Uterus (tissue), 4 donors: Measurements from ENCODE around the gene HSD11B1L. TPM values are rescaled to one million over a fixed set of nuclear protein-coding genes. Genes with fewer than 3 reads are reported as not detected.
A peak's percentile ranks its signal among the peaks of the same experiment; 100 is the strongest.
"Not testable (repeated sequence)": the region's sequence is repeated elsewhere in the genome, so short reads cannot be mapped to it uniquely, and the experiment has no call there.

Source experiments
- DNase-seq, 2 donors: peaks; one replicate each; pipeline ENCODE4 v3.0.0-alpha.2; 2019 to 2020
- H3K27ac ChIP-seq, 2 donors: fragments of 200-600 bp; sonication (generic); 1 replicate in 1 of 2; 2 replicates in 1 of 2; pipeline ENCODE4 v1.5.1; 2016 to 2018
- H3K27me3 ChIP-seq, 2 donors: fragments of 200-600 bp; sonication (generic); one replicate each; pipeline ENCODE4 v1.5.1; 2018 to 2019; ENCODE audit warnings: control low read depth in 1 of 2
- H3K36me3 ChIP-seq, 2 donors: fragments of 200-600 bp; sonication (generic); one replicate each; pipeline ENCODE4 v1.5.1; 2019; ENCODE audit warnings: control low read depth in 1 of 2
- H3K4me1 ChIP-seq, 2 donors: fragments of 200-600 bp; sonication (generic); one replicate each; pipeline ENCODE4 v1.5.1; 2018 to 2019; ENCODE audit warnings: control low read depth in 1 of 2
- H3K4me3 ChIP-seq, 2 donors: fragments of 200-600 bp; sonication (generic); 1 replicate in 1 of 2; 2 replicates in 1 of 2; pipeline ENCODE4 v1.5.1; 2018 to 2019; ENCODE audit warnings: mild to moderate bottlenecking in 1 of 2
- H3K9me3 ChIP-seq, 2 donors: fragments of 200-600 bp; sonication (generic); one replicate each; pipeline ENCODE4 v1.5.1; 2019; ENCODE audit warnings: control low read depth in 1 of 2
- CTCF ChIP-seq, 4 experiments: fragments of 200-600 bp in 2 of 4; fragments of 450-650 bp in 2 of 4; sonication (generic) in 2 of 4; IDR thresholded peaks; one replicate each; pipeline ENCODE4 v1.5.1; 2016 to 2019; ENCODE audit warnings: antibody characterized with exemption in 4 of 4, mild to moderate bottlenecking in 2 of 4, moderate library complexity in 1 of 4
- POLR2A ChIP-seq, 2 donors: fragments of 450-650 bp; IDR thresholded peaks; one replicate each; pipeline ENCODE4 v1.6.1; 2016; ENCODE audit warnings: antibody characterized with exemption in 2 of 2, mild to moderate bottlenecking in 1 of 2, moderate library complexity in 1 of 2
- intact Hi-C: fragments of 100-400 bp; cut with DNase I; formaldehyde crosslinking; loops from one replicate; pipeline ENCODE4 v1.15.1; 2023; ENCODE audit warnings: low total_unique reads
- total RNA-seq, 4 donors: library from RNA; depleted of rRNA in 3 of 4; stranded (reverse); fragments of >200 nt in 3 of 4; gene quantifications; one replicate each; pipeline versions ENCODE4 v1.1.0 to v1.2.4, GENCODE V29; 2014 to 2023
- donor health status: DM: yes; HTN: yes; CAD: no.

Gene HSD11B1L
- total RNA-seq, 4 donors from 2014 or later: 0.26 to 17.8 (median 7.1) TPM

- peaks cover 0 to 12% of the 10 kb centered on the region in 2 donors for H3K4me1 ChIP-seq
- H3K4me3 ChIP-seq: peak overlapping the region; percentile 94 to 97
- intact Hi-C loops: no loop called here
- DNase-seq: no peak
- H3K27ac ChIP-seq: peak overlapping the region in 1 of 2 donors; percentile 96
- no peaks in the 10 kb centered on the region for H3K36me3 ChIP-seq
- H3K9me3 ChIP-seq: no peaks in the 10 kb centered on the region
- no peaks in the 10 kb centered on the region for H3K27me3 ChIP-seq
- TF ChIP-seq CTCF (IDR thresholded peaks at IDR 0.05): no peak
- TF ChIP-seq POLR2A (IDR thresholded peaks at IDR 0.05): no peak
Measured at GRCh38 chr19:5718579-5719273, 37.9 kb downstream of the HSD11B1L start.

- TF ChIP-seq POLR2A (IDR thresholded peaks at IDR 0.05) (no peak), CTCF (IDR thresholded peaks at IDR 0.05) (no peak)
- no peak for DNase-seq
- Histone ChIP-seq H3K4me3 (peak overlapping the region; percentile 94 to 97), H3K27me3 (no peaks in the 10 kb centered on the region), H3K9me3 (no peaks in the 10 kb centered on the region), H3K27ac (peak overlapping the region; percentile 92 to 96), H3K36me3 (no peaks in the 10 kb centered on the region), H3K4me1 (peaks cover 0 to 12% of the 10 kb centered on the region in 2 donors)
- intact Hi-C loops: no loop called here
Measured at GRCh38 chr19:5719274-5719960, 38.6 kb downstream of the HSD11B1L start.

- TF ChIP-seq CTCF (IDR thresholded peaks at IDR 0.05): peak; percentile 94 to 96 (median 95)
- TF ChIP-seq POLR2A (IDR thresholded peaks at IDR 0.05): peak; percentile 6 to 60
- Histone ChIP-seq H3K9me3 (no peaks in the 10 kb centered on the region), H3K27ac (peak within 1 kb of the TSS; percentile 92 to 96), H3K4me3 (peak within 1 kb of the TSS; percentile 94 to 97), H3K4me1 (peaks cover 0 to 12% of the 10 kb centered on the region in 2 donors), H3K36me3 (no peaks in the 10 kb centered on the region), H3K27me3 (no peaks in the 10 kb centered on the region)
- intact Hi-C loops: no loop called here
- DNase-seq: peak; percentile 97 to 98
Measured at GRCh38 chr19:5719961-5720790, 39.3 kb downstream of the HSD11B1L start, which contains the start of the genes CATSPERD and LONP1. TSS of gene CATSPERD (plus strand) at chr19:5720637. CDS start at chr19:5720738, 101 bp downstream. TSS of gene LONP1 (minus strand) at chr19:5720146. CDS start at chr19:5720132, 14 bp downstream.

GRCh38 chr19:5727453-5728050 lies 46.7 kb downstream of the HSD11B1L start:
- no peak for TF ChIP-seq POLR2A (IDR thresholded peaks at IDR 0.05)
- no peak for TF ChIP-seq CTCF (IDR thresholded peaks at IDR 0.05)
- intact Hi-C loops: no loop called here
- no peak for DNase-seq

GRCh38 chr19:5733172-5733571 lies 52.3 kb downstream of the HSD11B1L start:
- H3K27me3 ChIP-seq, H3K4me1 ChIP-seq, H3K36me3 ChIP-seq, H3K27ac ChIP-seq, intact Hi-C loops, DNase-seq, H3K4me3 ChIP-seq: not testable (repeated sequence)
- peaks cover 0 to 12% of the 10 kb centered on the region in 2 donors for H3K9me3 ChIP-seq

More at GRCh38 chr19:5727453-5728050, 46.7 kb downstream of the HSD11B1L start:
- Histone ChIP-seq H3K36me3 (no peaks in the 10 kb centered on the region), H3K4me3 (no peak overlapping the region), H3K27ac (no peak overlapping the region), H3K27me3 (no peaks in the 10 kb centered on the region), H3K9me3 (peaks cover 0 to 12% of the 10 kb centered on the region in 2 donors), H3K4me1 (no peaks in the 10 kb centered on the region)
